ENCODE results near the gene SLC7A9.
"Not testable (repeated sequence)": the region's sequence is repeated elsewhere in the genome, so short reads cannot be mapped to it uniquely, and the experiment has no call there.

SLC7A9 gene

GRCh38 chr19:32880622-32881021 lies 11.1 kb upstream of the SLC7A9 start:
- DNase-seq = no peak

- no peak for DNase-seq
Observed at GRCh38 chr19:32879741-32880140, 10.2 kb upstream of the SLC7A9 start.

GRCh38 chr19:32878988-32879387 lies 9.4 kb upstream of the SLC7A9 start:
- DNase-seq = no peak

- DNase-seq = no peak
Observed at GRCh38 chr19:32877977-32878745, 8.6 kb upstream of the SLC7A9 start.

- no peak for DNase-seq
Observed at GRCh38 chr19:32877323-32877912, 7.9 kb upstream of the SLC7A9 start.

GRCh38 chr19:32876919-32877285 lies 7.3 kb upstream of the SLC7A9 start:
- DNase-seq = no peak

GRCh38 chr19:32876236-32876918 lies 6.8 kb upstream of the SLC7A9 start:
- DNase-seq = no peak

GRCh38 chr19:32875428-32875827 lies 5.9 kb upstream of the SLC7A9 start:
- DNase-seq = no peak

GRCh38 chr19:32874605-32875004 lies 5.0 kb upstream of the SLC7A9 start:
- no peak for DNase-seq

- no peak for DNase-seq
Observed at GRCh38 chr19:32873247-32873959, 3.8 kb upstream of the SLC7A9 start.

- no peak for DNase-seq
Observed at GRCh38 chr19:32872391-32872790, 2.8 kb upstream of the SLC7A9 start.

- no peak for DNase-seq
Observed at GRCh38 chr19:32870981-32871451, 1.4 kb upstream of the SLC7A9 start.

- no peak for DNase-seq
Observed at GRCh38 chr19:32869966-32870573, 503 bp upstream of the SLC7A9 start.

- no peak for DNase-seq
Observed at GRCh38 chr19:32868206-32868950, 1.2 kb downstream of the SLC7A9 start.

- DNase-seq = not testable (repeated sequence)
Observed at GRCh38 chr19:32867436-32867835, 2.1 kb downstream of the SLC7A9 start.

GRCh38 chr19:32866564-32867265 lies 2.9 kb downstream of the SLC7A9 start:
- DNase-seq = no peak

GRCh38 chr19:32866061-32866460 lies 3.5 kb downstream of the SLC7A9 start:
- DNase-seq = no peak

- no peak for DNase-seq
Observed at GRCh38 chr19:32865326-32865725, 4.2 kb downstream of the SLC7A9 start.

GRCh38 chr19:32864318-32865007 lies 5.1 kb downstream of the SLC7A9 start:
- DNase-seq = no peak

GRCh38 chr19:32863841-32864240 lies 5.7 kb downstream of the SLC7A9 start:
- no peak for DNase-seq

GRCh38 chr19:32863301-32863700 lies 6.3 kb downstream of the SLC7A9 start:
- no peak for DNase-seq

Data from GF-D8 (cell line).